ENCODE results near the gene S100A5.

Gene S100A5

DNA sequence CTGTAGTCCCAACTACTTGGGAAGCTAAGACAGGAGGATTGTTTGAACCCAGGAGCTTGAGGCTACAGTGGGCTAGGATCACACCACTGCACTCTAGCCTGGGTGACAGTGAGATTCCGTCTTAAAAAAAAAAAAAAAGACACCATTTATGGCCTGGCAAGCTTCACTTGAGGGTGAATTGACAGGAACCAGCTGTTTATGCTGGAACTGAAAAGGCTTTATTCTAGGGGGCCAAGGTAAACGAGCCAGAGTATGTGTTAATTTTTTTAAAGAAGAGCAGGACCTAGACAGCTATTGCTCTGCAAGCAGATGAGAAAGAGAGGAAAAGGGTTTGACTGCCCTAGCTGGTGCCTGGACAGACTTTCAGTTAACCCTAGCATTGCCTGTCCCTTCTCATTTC, 42.0 kb downstream of the S100A5 start:
- DNase-seq: peak in 2 of 3 donors; percentile 64 to 77
- H3K36me3 ChIP-seq (ENCODE audit: control insufficient read depth in 4 of 4, insufficient read depth in 4 of 4, low read length in 3 of 4): no peaks in the 10 kb centered on the region
- no peak overlapping the region for H3K27ac ChIP-seq (ENCODE audit: insufficient read depth in 1 of 2, low read depth in 1 of 2, low read length in 2 of 2, poor library complexity in 1 of 2, severe bottlenecking in 2 of 2)
- WGBS (ENCODE audit: insufficient coverage): 0% methylated on average over 2 of the region's 2 CpGs
- H3K9me3 ChIP-seq (ENCODE audit: control extremely low read depth in 1 of 5, control insufficient read depth in 4 of 5, insufficient read depth in 2 of 5, low read depth in 1 of 5, low read length in 4 of 5): no peaks in the 10 kb centered on the region
- no peaks in the 10 kb centered on the region for H3K27me3 ChIP-seq (replicated peaks in 2 of 5; ENCODE audit: control insufficient read depth in 4 of 5, insufficient read depth in 5 of 5, low read length in 4 of 5)
- CTCF ChIA-PET: interaction anchor here (1.8 to 12.8 kb wide), 5 partner anchors 11 to 147 kb away, joined by 5 to 199 read pairs (median 6); partner anchors contain the start of gene PGLYRP4
- peaks cover 0 to 4% (median 2%) of the 10 kb centered on the region in 4 experiments for H3K4me1 ChIP-seq (ENCODE audit: control extremely low read depth in 1 of 4, control insufficient read depth in 4 of 4, insufficient read depth in 4 of 4, low read length in 3 of 4)
- no peak overlapping the region for H3K4me3 ChIP-seq (ENCODE audit: control insufficient read depth in 1 of 7, extremely low read depth in 1 of 7, insufficient read depth in 4 of 7, low read depth in 2 of 7, low read length in 6 of 7)
- POLR2A ChIA-PET: interaction anchor here (0.7 kb wide), 1 partner anchor 244 kb away, joined by 3 read pairs; no protein-coding TSS in a partner anchor

GRCh38 chr1:153495536-153495935, 45.2 kb downstream of the S100A5 start:
- Histone ChIP-seq H3K9me3 (ENCODE audit: control extremely low read depth in 1 of 5, control insufficient read depth in 4 of 5, insufficient read depth in 2 of 5, low read depth in 1 of 5, low read length in 4 of 5) (no peaks in the 10 kb centered on the region), H3K4me3 (ENCODE audit: control insufficient read depth in 1 of 7, extremely low read depth in 1 of 7, insufficient read depth in 4 of 7, low read depth in 2 of 7, low read length in 6 of 7) (no peak overlapping the region), H3K4me1 (ENCODE audit: control extremely low read depth in 1 of 4, control insufficient read depth in 4 of 4, insufficient read depth in 4 of 4, low read length in 3 of 4) (peaks cover 0 to 16% (median 9%) of the 10 kb centered on the region in 4 experiments), H3K36me3 (ENCODE audit: control insufficient read depth in 4 of 4, insufficient read depth in 4 of 4, low read length in 3 of 4) (no peaks in the 10 kb centered on the region), H3K27ac (ENCODE audit: insufficient read depth in 1 of 2, low read depth in 1 of 2, low read length in 2 of 2, poor library complexity in 1 of 2, severe bottlenecking in 2 of 2) (no peak overlapping the region), H3K27me3 (replicated peaks in 2 of 5; ENCODE audit: control insufficient read depth in 4 of 5, insufficient read depth in 5 of 5, low read length in 4 of 5) (peaks cover 0 to 2% (median 1%) of the 10 kb centered on the region in 5 experiments)
- POLR2A ChIA-PET: interaction anchor here (0.6 kb wide), 1 partner anchor 86 kb away, joined by 3 read pairs; no protein-coding TSS in a partner anchor
- CTCF ChIA-PET: interaction anchor here (1.2 to 12.8 kb wide), 21 partner anchors 8 to 256 kb away, joined by 3 to 199 read pairs (median 6); partner anchors contain the start of genes PGLYRP4 and S100A9
- DNase-seq: no peak
- 69% methylated on average over 3 of the region's 6 CpGs for WGBS (ENCODE audit: insufficient coverage)

- Histone ChIP-seq H3K36me3 (ENCODE audit: control insufficient read depth in 4 of 4, insufficient read depth in 4 of 4, low read length in 3 of 4) (no peaks in the 10 kb centered on the region), H3K9me3 (ENCODE audit: control extremely low read depth in 1 of 5, control insufficient read depth in 4 of 5, insufficient read depth in 2 of 5, low read depth in 1 of 5, low read length in 4 of 5) (no peaks in the 10 kb centered on the region), H3K4me1 (ENCODE audit: control extremely low read depth in 1 of 4, control insufficient read depth in 4 of 4, insufficient read depth in 4 of 4, low read length in 3 of 4) (peaks cover 0 to 19% (median 14%) of the 10 kb centered on the region in 4 experiments), H3K27me3 (replicated peaks in 2 of 5; ENCODE audit: control insufficient read depth in 4 of 5, insufficient read depth in 5 of 5, low read length in 4 of 5) (peaks cover 0 to 4% (median 1%) of the 10 kb centered on the region in 5 experiments), H3K27ac (ENCODE audit: insufficient read depth in 1 of 2, low read depth in 1 of 2, low read length in 2 of 2, poor library complexity in 1 of 2, severe bottlenecking in 2 of 2) (no peak overlapping the region), H3K4me3 (ENCODE audit: control insufficient read depth in 1 of 7, extremely low read depth in 1 of 7, insufficient read depth in 4 of 7, low read depth in 2 of 7, low read length in 6 of 7) (no peak overlapping the region)
- peak; percentile 70 to 82 (median 73) for DNase-seq
- ChIA-PET CTCF (interaction anchor here (0.7 to 12.8 kb wide), 22 partner anchors 9 to 256 kb away, joined by 3 to 199 read pairs (median 5); partner anchors contain the start of genes PGLYRP4 and S100A9), POLR2A (interaction anchor here (0.6 to 0.9 kb wide), 2 partner anchors 86 to 142 kb away, joined by 3 read pairs; no protein-coding TSS in a partner anchor)
- 77% methylated on average over 4 of the region's 6 CpGs for WGBS (ENCODE audit: insufficient coverage)
Measured at GRCh38 chr1:153494976-153495535, 45.7 kb downstream of the S100A5 start.

- WGBS (ENCODE audit: insufficient coverage): 85% methylated on average over 6 of the region's 6 CpGs
- H3K27ac ChIP-seq (ENCODE audit: insufficient read depth in 1 of 2, low read depth in 1 of 2, low read length in 2 of 2, poor library complexity in 1 of 2, severe bottlenecking in 2 of 2): no peak overlapping the region
- no peak overlapping the region for H3K4me3 ChIP-seq (ENCODE audit: control insufficient read depth in 1 of 7, extremely low read depth in 1 of 7, insufficient read depth in 4 of 7, low read depth in 2 of 7, low read length in 6 of 7)
- CTCF ChIA-PET: interaction anchor here (0.7 to 12.8 kb wide), 8 partner anchors 8 to 141 kb away, joined by 3 to 199 read pairs (median 9); partner anchors contain the start of genes PGLYRP4 and S100A9
- no peak for DNase-seq
- peaks cover 0 to 18% (median 11%) of the 10 kb centered on the region in 4 experiments for H3K4me1 ChIP-seq (ENCODE audit: control extremely low read depth in 1 of 4, control insufficient read depth in 4 of 4, insufficient read depth in 4 of 4, low read length in 3 of 4)
- H3K9me3 ChIP-seq (ENCODE audit: control extremely low read depth in 1 of 5, control insufficient read depth in 4 of 5, insufficient read depth in 2 of 5, low read depth in 1 of 5, low read length in 4 of 5): no peaks in the 10 kb centered on the region
- POLR2A ChIA-PET: no interaction called here
- H3K36me3 ChIP-seq (ENCODE audit: control insufficient read depth in 4 of 4, insufficient read depth in 4 of 4, low read length in 3 of 4): no peaks in the 10 kb centered on the region
- peaks cover 0 to 4% (median 1%) of the 10 kb centered on the region in 5 experiments for H3K27me3 ChIP-seq (replicated peaks in 2 of 5; ENCODE audit: control insufficient read depth in 4 of 5, insufficient read depth in 5 of 5, low read length in 4 of 5)
Measured at GRCh38 chr1:153493343-153493960, 47.3 kb downstream of the S100A5 start.

- ChIA-PET POLR2A (no interaction called here), CTCF (interaction anchor here (1.1 to 12.8 kb wide), 2 partner anchors 20 to 138 kb away, joined by 3 to 199 read pairs; partner anchors contain the start of gene PGLYRP4)
- DNase-seq: peak; percentile 42 to 84 (median 84)
- Histone ChIP-seq H3K36me3 (ENCODE audit: control insufficient read depth in 4 of 4, insufficient read depth in 4 of 4, low read length in 3 of 4) (no peaks in the 10 kb centered on the region), H3K4me1 (ENCODE audit: control extremely low read depth in 1 of 4, control insufficient read depth in 4 of 4, insufficient read depth in 4 of 4, low read length in 3 of 4) (peaks cover 0 to 18% (median 11%) of the 10 kb centered on the region in 4 experiments), H3K27ac (ENCODE audit: insufficient read depth in 1 of 2, low read depth in 1 of 2, low read length in 2 of 2, poor library complexity in 1 of 2, severe bottlenecking in 2 of 2) (no peak overlapping the region), H3K9me3 (ENCODE audit: control extremely low read depth in 1 of 5, control insufficient read depth in 4 of 5, insufficient read depth in 2 of 5, low read depth in 1 of 5, low read length in 4 of 5) (no peaks in the 10 kb centered on the region), H3K27me3 (replicated peaks in 2 of 5; ENCODE audit: control insufficient read depth in 4 of 5, insufficient read depth in 5 of 5, low read length in 4 of 5) (peaks cover 0 to 5% (median 1%) of the 10 kb centered on the region in 5 experiments), H3K4me3 (ENCODE audit: control insufficient read depth in 1 of 7, extremely low read depth in 1 of 7, insufficient read depth in 4 of 7, low read depth in 2 of 7, low read length in 6 of 7) (no peak overlapping the region)
- WGBS (ENCODE audit: insufficient coverage): 81% methylated on average over 9 of the region's 12 CpGs
Measured at GRCh38 chr1:153490272-153491051, 50.3 kb downstream of the S100A5 start.

- Histone ChIP-seq H3K9me3 (ENCODE audit: control extremely low read depth in 1 of 5, control insufficient read depth in 4 of 5, insufficient read depth in 2 of 5, low read depth in 1 of 5, low read length in 4 of 5) (no peaks in the 10 kb centered on the region), H3K4me1 (ENCODE audit: control extremely low read depth in 1 of 4, control insufficient read depth in 4 of 4, insufficient read depth in 4 of 4, low read length in 3 of 4) (peaks cover 0 to 18% (median 11%) of the 10 kb centered on the region in 4 experiments), H3K4me3 (ENCODE audit: control insufficient read depth in 1 of 7, extremely low read depth in 1 of 7, insufficient read depth in 4 of 7, low read depth in 2 of 7, low read length in 6 of 7) (no peak overlapping the region), H3K36me3 (ENCODE audit: control insufficient read depth in 4 of 4, insufficient read depth in 4 of 4, low read length in 3 of 4) (no peaks in the 10 kb centered on the region), H3K27ac (ENCODE audit: insufficient read depth in 1 of 2, low read depth in 1 of 2, low read length in 2 of 2, poor library complexity in 1 of 2, severe bottlenecking in 2 of 2) (no peak overlapping the region), H3K27me3 (replicated peaks in 2 of 5; ENCODE audit: control insufficient read depth in 4 of 5, insufficient read depth in 5 of 5, low read length in 4 of 5) (peaks cover 0 to 16% (median 1%) of the 10 kb centered on the region in 5 experiments)
- ChIA-PET CTCF (interaction anchor here (0.6 to 12.8 kb wide), 5 partner anchors 11 to 137 kb away, joined by 3 to 199 read pairs (median 3); partner anchors contain the start of gene PGLYRP4), POLR2A (no interaction called here)
- WGBS (ENCODE audit: insufficient coverage): 31% methylated on average over 4 of the region's 4 CpGs
- DNase-seq: no peak
Measured at GRCh38 chr1:153488731-153489130, 52.0 kb downstream of the S100A5 start.

All from common myeloid progenitor, CD34-positive (primary cell).